ENCODE data around the gene CCDC185.
"Not testable (repeated sequence)": the region's sequence is repeated elsewhere in the genome, so short reads cannot be mapped to it uniquely, and the experiment has no call there.

Gene CCDC185

DNA sequence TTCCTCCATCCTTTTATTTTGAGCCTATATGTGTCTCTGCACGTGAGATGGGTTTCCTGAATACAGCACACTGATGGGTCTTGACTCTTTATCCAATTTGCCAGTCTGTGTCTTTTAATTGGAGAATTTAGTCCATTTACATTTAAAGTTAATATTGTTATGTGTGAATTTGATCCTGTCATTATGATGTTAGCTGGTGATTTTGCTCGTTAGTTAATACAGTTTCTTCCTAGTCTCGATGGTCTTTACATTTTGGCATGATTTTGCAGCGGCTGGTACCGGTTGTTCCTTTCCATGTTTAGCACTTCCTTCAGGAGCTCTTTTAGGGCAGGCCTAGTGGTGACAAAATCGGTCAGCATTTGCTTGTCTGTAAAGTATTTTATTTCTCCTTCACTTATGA, 6.2 kb downstream of the CCDC185 start:
- not testable (repeated sequence) for DNase-seq

DNA sequence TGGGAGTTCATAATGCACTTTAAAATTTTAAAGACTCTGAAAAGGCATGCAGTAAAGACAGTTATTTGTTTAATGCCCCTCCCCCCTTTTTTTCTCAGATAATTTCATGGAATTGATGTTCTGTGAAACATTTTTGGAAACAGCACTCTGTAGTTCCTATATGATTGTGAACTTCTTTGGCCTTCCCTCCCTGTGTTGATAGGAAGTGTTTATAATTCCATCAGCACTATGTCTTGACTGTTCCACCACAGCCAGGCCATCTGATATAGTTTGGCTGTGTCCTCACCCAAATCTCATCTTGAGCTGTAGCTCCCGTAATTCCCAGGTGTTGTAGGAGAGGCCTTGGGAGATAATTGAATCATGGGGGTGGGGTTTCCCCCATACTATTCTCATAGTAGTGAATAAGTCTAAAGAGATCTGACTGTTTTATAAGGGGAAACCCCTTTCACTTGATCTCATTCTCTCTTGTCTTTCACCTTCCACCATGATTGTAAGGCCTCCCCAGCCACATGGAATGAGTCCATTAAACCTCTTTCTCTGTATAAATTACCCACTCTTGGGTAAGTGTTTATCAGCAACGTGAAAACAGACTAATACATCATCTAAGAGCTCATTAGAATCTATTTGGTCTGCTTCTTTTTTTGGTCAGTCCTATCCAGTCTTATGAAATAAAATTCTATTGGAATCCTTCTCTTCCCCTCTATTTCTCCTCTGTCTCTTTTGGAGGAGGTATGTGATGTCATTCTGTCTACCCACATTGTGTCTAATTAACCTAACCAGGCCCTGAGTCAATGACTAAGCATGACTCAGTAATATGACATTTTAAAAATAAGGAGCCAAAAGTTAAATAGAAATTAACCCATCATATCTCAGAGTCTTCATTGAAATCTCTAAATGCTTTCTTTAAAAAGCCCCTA, 8.9 kb downstream of the CCDC185 start:
- DNase-seq = no peak

DNA sequence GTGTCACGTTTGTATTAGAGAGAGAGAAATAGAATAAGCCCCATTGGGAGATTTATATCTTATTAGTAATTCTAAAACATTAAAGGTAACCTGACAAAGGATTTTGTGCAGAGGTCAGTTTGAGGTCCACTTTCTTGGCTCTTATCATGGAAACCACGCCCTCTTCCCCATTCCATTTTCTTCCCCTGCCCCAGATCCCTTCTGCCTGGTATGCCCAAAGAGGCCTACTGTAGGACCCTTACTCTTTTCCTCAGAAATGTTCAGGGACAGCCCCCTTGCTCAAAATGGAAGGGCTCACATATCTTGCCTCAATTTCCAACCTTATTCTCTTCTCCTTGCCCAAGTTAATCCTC, 9.6 kb downstream of the CCDC185 start:
- no peak for DNase-seq

DNA sequence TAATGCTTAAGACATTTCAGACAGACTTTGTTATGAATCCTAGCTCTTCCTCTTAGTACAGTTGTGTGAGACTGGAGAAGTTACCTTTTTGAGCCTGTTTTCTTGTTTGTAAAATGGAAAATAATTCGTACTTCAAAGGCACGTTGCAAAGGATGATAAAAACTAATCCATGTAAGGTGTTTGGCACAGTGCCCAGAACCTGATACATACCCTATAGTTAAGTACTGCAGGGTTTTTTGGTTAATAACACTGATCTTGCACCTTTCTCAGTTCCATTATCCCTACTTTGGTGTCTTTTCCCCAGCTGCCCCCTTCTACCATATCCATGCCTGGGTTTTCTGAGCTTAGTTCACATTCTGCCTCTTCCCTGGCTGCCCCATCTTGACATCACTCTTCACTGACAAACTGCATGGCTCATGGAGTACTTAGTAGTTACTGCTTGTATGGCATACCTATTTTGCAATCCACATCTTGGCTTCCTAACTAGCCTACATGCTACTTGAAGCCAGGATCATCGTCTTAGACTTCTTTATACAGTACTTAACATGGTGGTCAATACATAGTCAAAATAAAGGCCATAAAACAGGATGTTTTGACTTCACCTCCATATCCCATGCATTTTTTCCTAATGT, 10.1 kb downstream of the CCDC185 start:
- no peak for DNase-seq

GRCh38 chr1:223405507-223405906, 12.3 kb downstream of the CCDC185 start:
- no peak for DNase-seq

DNA sequence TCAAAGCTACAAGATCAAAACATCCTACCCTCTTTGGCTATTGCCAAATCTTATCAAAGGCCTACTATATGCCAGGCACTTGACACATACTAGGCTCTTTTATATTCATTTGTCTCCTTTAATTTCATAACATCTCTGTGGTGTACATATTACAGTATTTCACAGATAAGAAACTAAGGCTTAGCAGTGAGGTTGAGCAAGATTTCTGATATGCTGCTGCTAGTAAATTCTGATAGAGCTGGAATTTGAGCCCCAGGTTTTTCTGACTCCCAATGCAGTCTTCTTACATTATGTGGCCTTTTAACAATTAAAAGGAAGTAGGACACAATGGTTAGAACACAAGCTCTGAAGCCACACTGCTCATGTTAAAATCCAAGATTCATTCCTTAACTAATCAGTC, 16.8 kb downstream of the CCDC185 start:
- DNase-seq = no peak

- no peak for DNase-seq
These were observed 18.1 kb downstream of the CCDC185 start for GRCh38 chr1:223411309-223411708.

DNA sequence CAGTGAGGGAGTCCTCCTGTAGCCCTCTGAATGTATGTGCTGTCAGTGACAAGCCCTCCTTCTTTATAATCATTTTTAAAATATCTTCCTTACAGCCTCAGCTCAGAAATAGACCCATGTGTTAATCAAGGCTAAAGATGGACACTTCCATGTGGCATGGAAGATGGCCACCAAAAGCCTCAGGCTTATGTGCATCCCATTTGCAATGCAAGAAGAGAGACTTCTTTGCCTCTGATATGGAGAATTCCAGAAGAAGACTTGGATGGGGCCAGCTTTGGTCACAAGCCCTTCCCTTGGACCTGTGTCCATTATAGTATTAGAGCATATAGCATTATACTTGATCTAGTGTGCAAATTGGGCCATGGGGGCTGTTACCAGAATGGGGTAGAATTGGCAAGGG, 18.5 kb downstream of the CCDC185 start:
- no peak for DNase-seq

GRCh38 chr1:223413216-223413615, 20.0 kb downstream of the CCDC185 start:
- DNase-seq = no peak

- DNase-seq = no peak
These were observed 24.2 kb downstream of the CCDC185 start for GRCh38 chr1:223417444-223417843.

DNA sequence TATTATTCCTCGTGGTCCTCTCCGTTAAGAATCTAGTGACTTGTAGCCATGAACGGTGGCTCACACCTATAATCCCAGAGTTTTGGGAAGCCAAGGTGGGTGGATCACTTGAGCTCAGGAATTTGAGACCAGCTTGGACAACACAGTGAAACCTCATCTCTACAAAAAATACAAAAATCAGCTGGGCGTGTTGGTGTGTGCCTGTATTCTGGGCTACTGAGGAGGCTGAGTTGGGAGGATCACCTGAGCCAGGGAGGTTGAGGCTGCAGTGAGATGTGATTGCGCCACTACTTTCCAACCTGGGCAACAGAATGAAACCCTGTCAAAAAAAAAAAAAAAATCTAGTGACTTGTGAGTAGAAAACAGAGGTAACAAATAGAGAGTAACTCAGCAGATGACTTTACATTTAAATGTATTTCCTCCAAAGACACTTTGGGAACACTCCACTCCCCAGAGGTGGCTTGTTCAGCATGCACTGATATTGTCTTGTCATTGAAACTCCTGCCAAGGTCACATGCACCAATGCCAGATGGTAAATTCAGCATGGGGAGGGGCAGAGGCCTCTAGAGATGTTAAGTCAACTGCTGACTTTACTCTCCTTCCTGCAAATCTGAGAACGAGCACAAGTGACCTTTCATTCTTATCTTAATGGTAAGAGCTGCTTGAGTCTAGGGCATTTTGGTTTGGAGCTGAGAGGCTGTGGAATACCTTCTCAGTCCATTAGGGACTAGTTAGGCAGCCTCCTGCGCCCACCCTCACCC, 24.9 kb downstream of the CCDC185 start:
- no peak for DNase-seq

GRCh38 chr1:223419115-223419514, 25.9 kb downstream of the CCDC185 start:
- no peak for DNase-seq

GRCh38 chr1:223419561-223419960, 26.3 kb downstream of the CCDC185 start:
- no peak for DNase-seq

GRCh38 chr1:223421025-223421424, 27.8 kb downstream of the CCDC185 start:
- DNase-seq = no peak

- DNase-seq = no peak
These were observed 28.5 kb downstream of the CCDC185 start for GRCh38 chr1:223421676-223422075.

GRCh38 chr1:223422911-223423310, 29.7 kb downstream of the CCDC185 start:
- DNase-seq = no peak

GRCh38 chr1:223423641-223424233, 30.5 kb downstream of the CCDC185 start:
- no peak for DNase-seq

DNA sequence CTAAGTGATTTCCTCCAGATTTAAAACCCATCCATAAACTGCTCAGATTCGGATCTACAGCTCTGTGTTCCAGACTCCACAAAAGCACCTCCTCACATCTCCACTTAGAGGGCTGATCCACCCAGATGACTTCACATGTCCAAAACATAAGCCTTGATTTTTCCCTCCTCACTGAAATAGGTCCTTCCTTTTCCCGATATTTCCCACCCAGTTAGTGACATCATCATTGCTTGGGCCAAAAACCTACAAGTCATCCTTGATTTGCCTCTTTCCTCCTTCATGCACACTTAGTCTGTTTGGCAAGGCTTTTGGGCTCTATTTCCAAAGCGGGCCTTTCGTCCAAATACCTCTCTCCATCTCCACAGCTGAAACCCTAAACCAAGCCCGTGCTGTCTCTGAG, 32.3 kb downstream of the CCDC185 start:
- DNase-seq = no peak

DNA sequence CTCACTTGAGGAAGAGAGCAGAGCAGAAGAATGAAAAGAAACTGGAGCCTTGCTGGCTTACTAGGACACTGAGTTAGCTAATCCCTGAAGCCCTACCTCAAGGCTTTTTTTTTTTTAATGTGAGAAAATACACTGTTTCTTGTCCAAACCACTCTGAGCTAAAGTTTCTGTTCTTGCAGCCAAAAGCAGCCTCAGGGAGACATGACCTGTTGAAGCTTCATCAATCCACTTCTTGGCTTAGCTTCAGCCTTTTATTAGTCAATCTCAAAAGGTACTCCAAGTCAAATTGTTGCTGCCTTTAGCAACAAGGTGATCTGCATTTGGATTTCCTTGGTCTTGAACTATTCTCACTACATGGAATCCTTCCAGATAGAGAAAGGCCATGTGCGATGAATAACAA, 33.7 kb downstream of the CCDC185 start:
- DNase-seq = no peak

- no peak for DNase-seq
These were observed 36.1 kb downstream of the CCDC185 start for GRCh38 chr1:223429313-223429731.

DNA sequence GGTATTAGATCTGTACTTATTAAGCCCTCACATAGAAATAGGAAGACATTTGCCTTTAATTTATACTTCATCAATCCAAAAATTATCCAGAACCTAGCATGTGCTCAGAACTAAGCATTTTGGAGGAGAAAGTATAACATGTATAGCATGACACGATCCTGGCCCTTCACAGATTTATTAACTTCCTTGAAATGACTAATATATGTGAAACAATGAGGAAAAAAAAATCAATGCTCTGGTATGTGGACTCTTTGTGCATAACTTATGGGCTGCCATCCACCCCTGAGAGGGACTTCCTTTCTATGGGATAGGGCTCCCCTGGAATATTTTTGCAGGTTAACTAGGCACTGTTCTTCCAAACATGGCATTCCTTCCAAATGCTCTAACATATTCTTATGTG, 36.6 kb downstream of the CCDC185 start:
- DNase-seq = no peak

- no peak for DNase-seq
These were observed 37.0 kb downstream of the CCDC185 start for GRCh38 chr1:223430236-223430635.

GRCh38 chr1:223437151-223437550, 43.9 kb downstream of the CCDC185 start:
- DNase-seq = no peak
